Measurements from ENCODE around the gene ZIC1. TPM values are rescaled to one million over a fixed set of nuclear protein-coding genes. Genes with fewer than 3 reads are reported as not detected.

The ZIC1 gene
- total RNA-seq, 1 donor from 2014 or later = not detected

GRCh38 chr3:147462856-147463255, 53.7 kb downstream of the ZIC1 start:
- no peak overlapping the region for H3K4me3 ChIP-seq (ENCODE audit: low read depth, low read length)
- DNase-seq (ENCODE audit: low read depth) = no peak
- no peaks in the 10 kb centered on the region for H3K36me3 ChIP-seq (ENCODE audit: control insufficient read depth, insufficient read depth, low read length)
- TF ChIP-seq CTCF (IDR thresholded peaks at IDR 0.05; ENCODE audit: insufficient read depth, low read length, poor library complexity, severe bottlenecking) = no peak
- H3K27me3 ChIP-seq (ENCODE audit: control insufficient read depth, insufficient read depth, low read length) = no peaks in the 10 kb centered on the region

Other genes with a start within 250 kb of the ZIC1 start
- gene ZIC4, start 2.8 kb upstream of the ZIC1 start, total RNA-seq = not detected in 2 replicates

All from kidney epithelial cell (primary cell).